Natural killer cell (primary cell): Measurements from ENCODE around the gene CNN1. TPM values are rescaled to one million over a fixed set of nuclear protein-coding genes. Genes with fewer than 3 reads are reported as not detected.
"Not testable (repeated sequence)": the region's sequence is repeated elsewhere in the genome, so short reads cannot be mapped to it uniquely, and the experiment has no call there.

Source experiments
- ATAC-seq, 3 donors: fragments of 150-1000 bp in 2 of 3; fragments of 200-7000 bp in 1 of 3; cut with Tn5 transposase; 1 replicate in 1 of 3; 2 replicates in 2 of 3; pipeline ENCODE4 v1.10.0; 2021; ENCODE audit warnings: mild to moderate bottlenecking in 2 of 3, moderate library complexity in 2 of 3
- DNase-seq, 2 donors: peaks; one replicate each; pipeline versions ENCODE4 v3.0.0 to v3.0.0-alpha.2; 2013 to 2021; ENCODE audit warnings: mixed read lengths in 1 of 2
- H3K27ac ChIP-seq: one replicate; pipeline ENCODE4 v1.5.1; 2013; ENCODE audit warnings: mild to moderate bottlenecking, low read length
- H3K27me3 ChIP-seq: one replicate; pipeline ENCODE4 v1.6.1; 2013; ENCODE audit warnings: low read length; ENCODE audit not compliant: control insufficient read depth, insufficient read depth
- H3K36me3 ChIP-seq: one replicate; pipeline ENCODE4 v1.6.1; 2013; ENCODE audit warnings: low read length; ENCODE audit not compliant: control insufficient read depth, insufficient read depth
- H3K4me1 ChIP-seq: one replicate; pipeline ENCODE4 v1.6.1; 2013; ENCODE audit warnings: low read length; ENCODE audit not compliant: control insufficient read depth, insufficient read depth
- H3K4me3 ChIP-seq: one replicate; pipeline ENCODE4 v1.5.1; 2013; ENCODE audit warnings: low read length
- H3K9me3 ChIP-seq: one replicate; pipeline ENCODE4 v1.6.1; 2013; ENCODE audit warnings: low read length; ENCODE audit not compliant: control insufficient read depth, insufficient read depth
- H3K27ac Mint-ChIP-seq, 2 donors: one replicate each; pipeline ENCODE4 v1.8.0; 2022; ENCODE audit warnings: mild to moderate bottlenecking in 2 of 2, mixed read lengths in 2 of 2, moderate library complexity in 1 of 2
- H3K27me3 Mint-ChIP-seq, 2 donors: one replicate each; pipeline ENCODE4 v1.8.0; 2022; ENCODE audit warnings: low read depth in 2 of 2, mixed read lengths in 2 of 2
- H3K36me3 Mint-ChIP-seq: one replicate; pipeline ENCODE4 v1.8.0; 2022; ENCODE audit warnings: mixed read lengths
- H3K4me1 Mint-ChIP-seq, 2 donors: one replicate each; pipeline ENCODE4 v1.8.0; 2022; ENCODE audit warnings: mixed read lengths in 2 of 2
- H3K4me3 Mint-ChIP-seq: one replicate; pipeline ENCODE4 v1.8.0; 2022; ENCODE audit warnings: mild to moderate bottlenecking, moderate library complexity, mixed read lengths
- H3K9me3 Mint-ChIP-seq, 2 donors: one replicate each; pipeline ENCODE4 v1.8.0; 2022; ENCODE audit warnings: mixed read lengths in 2 of 2
- WGBS: methylation state at CpG from one replicate; pipeline ENCODE4 v1.1.7; 2013; ENCODE audit warnings: missing lambda C conversion rate; ENCODE audit not compliant: insufficient coverage; 5-methylcytosine and 5-hydroxymethylcytosine counted together
- intact Hi-C: fragments of 100-400 bp; cut with micrococcal nuclease; formaldehyde crosslinking; loops from one replicate; pipeline ENCODE4 v1.14.2; 2022
- total RNA-seq, 4 donors: library from RNA; stranded (reverse); fragments of 120-200 nt in 1 of 4; gene quantifications; one replicate each; pipeline versions ENCODE4 v1.2.3 to v1.2.4, GENCODE V29; 2013 to 2022
- TF ChIP-seq, protein P1 (sequence below): fragments of 200-600 bp; IDR thresholded peaks from one replicate; pipeline ENCODE4 v1.8.0; 2022; ENCODE audit warnings: antibody characterized with exemption

The CNN1 gene
- total RNA-seq, 3 donors from 2014 or later (not counting 1 experiment from before 2014, with no cell fraction given) = not detected

GRCh38 chr19:11558881-11559828, 20.5 kb downstream of the CNN1 start, which contains the start of gene ELOF1:
Gene ELOF1 (minus strand): TSS chr19:11559230. CDS start chr19:11554347, 4,883 bp downstream.
- Mint-ChIP-seq H3K27me3 (no peaks in the 10 kb centered on the region), H3K27ac (peak within 1 kb of the TSS; percentile 92 to 96), H3K4me1 (peaks cover 28 to 43% of the 10 kb centered on the region in 2 donors), H3K9me3 (no peaks in the 10 kb centered on the region), H3K4me3 (peak within 1 kb of the TSS; percentile 98), H3K36me3 (no peaks in the 10 kb centered on the region)
- ATAC-seq = peak; percentile 94 to 96 (median 95)
- intact Hi-C loops = loop anchor here (1.0 kb wide), 1 partner anchor 23 kb away; no protein-coding TSS in a partner anchor
- peak; percentile 90 to 99 for DNase-seq
- H3K4me1 ChIP-seq = peaks cover 28% of the 10 kb centered on the region
- TF ChIP-seq, protein P1, sequence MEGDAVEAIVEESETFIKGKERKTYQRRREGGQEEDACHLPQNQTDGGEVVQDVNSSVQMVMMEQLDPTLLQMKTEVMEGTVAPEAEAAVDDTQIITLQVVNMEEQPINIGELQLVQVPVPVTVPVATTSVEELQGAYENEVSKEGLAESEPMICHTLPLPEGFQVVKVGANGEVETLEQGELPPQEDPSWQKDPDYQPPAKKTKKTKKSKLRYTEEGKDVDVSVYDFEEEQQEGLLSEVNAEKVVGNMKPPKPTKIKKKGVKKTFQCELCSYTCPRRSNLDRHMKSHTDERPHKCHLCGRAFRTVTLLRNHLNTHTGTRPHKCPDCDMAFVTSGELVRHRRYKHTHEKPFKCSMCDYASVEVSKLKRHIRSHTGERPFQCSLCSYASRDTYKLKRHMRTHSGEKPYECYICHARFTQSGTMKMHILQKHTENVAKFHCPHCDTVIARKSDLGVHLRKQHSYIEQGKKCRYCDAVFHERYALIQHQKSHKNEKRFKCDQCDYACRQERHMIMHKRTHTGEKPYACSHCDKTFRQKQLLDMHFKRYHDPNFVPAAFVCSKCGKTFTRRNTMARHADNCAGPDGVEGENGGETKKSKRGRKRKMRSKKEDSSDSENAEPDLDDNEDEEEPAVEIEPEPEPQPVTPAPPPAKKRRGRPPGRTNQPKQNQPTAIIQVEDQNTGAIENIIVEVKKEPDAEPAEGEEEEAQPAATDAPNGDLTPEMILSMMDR = no peak
- H3K9me3 ChIP-seq = no peaks in the 10 kb centered on the region
- peak within 1 kb of the TSS; percentile 82 for H3K27ac ChIP-seq
- no peaks in the 10 kb centered on the region for H3K27me3 ChIP-seq
- 2% methylated on average over 57 of the region's 57 CpGs for WGBS
- H3K36me3 ChIP-seq = peaks cover 6% of the 10 kb centered on the region
- peak within 1 kb of the TSS; percentile 73 for H3K4me3 ChIP-seq

GRCh38 chr19:11560404-11561051, 21.9 kb downstream of the CNN1 start:
- intact Hi-C loops = loop anchor here (1.0 kb wide), 1 partner anchor 27 kb away; no protein-coding TSS in a partner anchor
- H3K27me3 ChIP-seq = no peaks in the 10 kb centered on the region
- no peaks in the 10 kb centered on the region for H3K9me3 Mint-ChIP-seq
- no peak overlapping the region for H3K4me3 ChIP-seq
- peaks cover 28 to 40% of the 10 kb centered on the region in 2 donors for H3K4me1 Mint-ChIP-seq
- H3K27me3 Mint-ChIP-seq = no peaks in the 10 kb centered on the region
- H3K36me3 ChIP-seq = no peaks in the 10 kb centered on the region
- peak overlapping the region; percentile 37 to 53 for H3K27ac Mint-ChIP-seq
- peaks cover 23% of the 10 kb centered on the region for H3K4me1 ChIP-seq
- TF ChIP-seq, protein P1 = peak; percentile 83
- H3K4me3 Mint-ChIP-seq = peak overlapping the region; percentile 76
- 12% methylated on average over 9 of the region's 9 CpGs for WGBS
- no peaks in the 10 kb centered on the region for H3K9me3 ChIP-seq
- peak; percentile 41 to 66 (median 46) for ATAC-seq
- no peak overlapping the region for H3K27ac ChIP-seq
- DNase-seq = peak in 1 of 2 donors; percentile 85
- no peaks in the 10 kb centered on the region for H3K36me3 Mint-ChIP-seq

- Histone ChIP-seq H3K27ac (no peak overlapping the region), H3K4me1 (peaks cover 23% of the 10 kb centered on the region), H3K9me3 (no peaks in the 10 kb centered on the region), H3K27me3 (no peaks in the 10 kb centered on the region), H3K36me3 (no peaks in the 10 kb centered on the region), H3K4me3 (no peak overlapping the region)
- Mint-ChIP-seq H3K36me3 (no peaks in the 10 kb centered on the region), H3K4me3 (no peak overlapping the region), H3K27me3 (no peaks in the 10 kb centered on the region), H3K4me1 (peaks cover 18 to 25% of the 10 kb centered on the region in 2 donors), H3K27ac (no peak overlapping the region), H3K9me3 (no peaks in the 10 kb centered on the region)
- WGBS = 90% methylated on average over 8 of the region's 8 CpGs
- ATAC-seq = no peak
- TF ChIP-seq, protein P1 = no peak
- intact Hi-C loops = no loop called here
- DNase-seq = no peak
Measured at GRCh38 chr19:11563532-11563931, 24.9 kb downstream of the CNN1 start.

DNA sequence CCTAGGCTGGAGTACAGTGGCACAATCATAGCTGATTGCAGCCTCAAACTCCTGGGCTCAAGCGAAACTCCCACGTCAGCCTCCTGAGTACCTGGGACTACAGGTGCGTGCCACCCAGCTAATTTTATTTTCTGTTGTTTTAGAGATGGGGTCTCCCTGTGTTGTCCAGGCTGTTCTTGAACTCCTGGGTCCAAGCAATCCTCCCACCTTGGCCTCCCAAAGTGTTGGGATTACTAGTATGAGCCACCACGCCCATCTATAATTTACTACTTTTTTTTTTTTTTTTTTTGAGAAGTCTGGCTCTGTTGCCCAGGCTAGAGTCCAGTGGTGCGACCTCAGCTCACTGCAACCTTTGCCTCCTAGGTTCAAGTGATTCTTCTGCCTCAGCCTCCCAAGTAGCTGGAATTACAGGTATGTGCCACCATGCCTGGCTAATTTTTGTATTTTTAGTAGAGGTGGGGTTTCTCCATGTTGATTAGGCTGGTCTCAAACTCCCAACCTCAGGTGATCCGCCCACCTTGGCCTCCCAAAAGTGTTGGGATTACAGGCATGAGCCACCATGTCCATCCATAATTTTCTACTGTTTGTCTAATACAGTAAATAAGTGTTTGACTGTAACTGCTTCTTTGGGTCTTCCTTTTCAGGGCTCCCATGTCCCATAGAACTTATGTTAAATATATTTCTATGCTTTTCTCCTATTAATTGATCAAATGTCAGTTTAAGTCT, 25.6 kb downstream of the CNN1 start:
- 86% methylated on average over 6 of the region's 6 CpGs for WGBS
- DNase-seq, H3K9me3 Mint-ChIP-seq, H3K36me3 Mint-ChIP-seq, H3K9me3 ChIP-seq, H3K36me3 ChIP-seq, ATAC-seq, H3K27ac ChIP-seq, H3K4me3 Mint-ChIP-seq, H3K27ac Mint-ChIP-seq, H3K4me3 ChIP-seq, H3K27me3 Mint-ChIP-seq, H3K27me3 ChIP-seq, intact Hi-C loops: not testable (repeated sequence)
- H3K4me1 Mint-ChIP-seq = peaks cover 16 to 21% of the 10 kb centered on the region in 2 donors
- H3K4me1 ChIP-seq = peaks cover 26% of the 10 kb centered on the region

GRCh38 chr19:11565649-11565980, 27.0 kb downstream of the CNN1 start:
- peaks cover 7 to 11% of the 10 kb centered on the region in 2 donors for H3K4me1 Mint-ChIP-seq
- H3K36me3 ChIP-seq, H3K4me3 ChIP-seq, DNase-seq, ATAC-seq, H3K36me3 Mint-ChIP-seq, H3K9me3 ChIP-seq, intact Hi-C loops, H3K27me3 Mint-ChIP-seq, H3K27ac Mint-ChIP-seq, H3K27me3 ChIP-seq, H3K27ac ChIP-seq, H3K9me3 Mint-ChIP-seq, H3K4me3 Mint-ChIP-seq: not testable (repeated sequence)
- H3K4me1 ChIP-seq = peaks cover 15% of the 10 kb centered on the region
- WGBS = 81% methylated on average over 3 of the region's 5 CpGs
